ENCODE data around the gene LTBP3.

The LTBP3 gene

DNA sequence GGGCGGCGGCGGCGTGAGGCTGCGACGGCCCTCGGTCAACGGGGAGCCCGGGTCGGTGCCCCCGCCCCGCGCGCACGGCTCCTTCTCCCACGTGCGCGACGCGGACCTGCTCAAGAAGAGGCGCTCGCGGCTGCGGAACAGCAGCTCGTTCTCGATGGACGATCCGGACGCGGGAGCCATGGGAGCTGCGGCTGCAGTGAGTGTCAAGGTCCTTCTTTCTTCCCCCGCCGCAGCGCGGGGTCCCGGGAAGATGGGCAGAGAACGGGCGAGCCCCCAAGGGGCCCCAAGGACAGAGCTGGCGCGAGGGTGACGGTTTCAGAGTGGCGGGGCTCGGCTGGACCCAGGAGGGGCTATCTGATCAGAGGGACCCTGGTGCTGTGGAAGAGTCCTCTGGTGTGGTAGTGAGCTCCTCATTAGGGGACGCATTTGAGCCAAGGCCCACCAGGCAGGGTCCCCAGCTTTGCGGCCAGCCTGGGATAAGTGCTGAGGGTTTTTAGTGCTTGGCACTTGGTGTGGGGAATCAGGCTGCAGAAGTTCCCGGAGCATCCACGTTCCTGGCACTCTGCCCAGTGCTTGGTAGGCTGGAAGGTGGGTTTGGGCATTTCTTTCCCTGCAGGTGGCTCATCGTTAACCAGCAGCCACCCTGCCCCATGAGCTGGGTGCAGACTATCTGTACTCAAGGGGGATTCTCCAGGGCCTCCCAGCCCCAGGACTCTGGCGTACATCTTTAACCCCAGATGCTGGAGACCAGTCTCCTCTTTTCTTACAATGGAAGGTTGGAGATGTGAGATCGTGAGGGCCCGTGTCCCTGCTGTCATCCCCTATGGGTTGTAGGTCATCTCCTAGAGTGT, 27.5 kb upstream of the LTBP3 start:
- no peak for DNase-seq

DNA sequence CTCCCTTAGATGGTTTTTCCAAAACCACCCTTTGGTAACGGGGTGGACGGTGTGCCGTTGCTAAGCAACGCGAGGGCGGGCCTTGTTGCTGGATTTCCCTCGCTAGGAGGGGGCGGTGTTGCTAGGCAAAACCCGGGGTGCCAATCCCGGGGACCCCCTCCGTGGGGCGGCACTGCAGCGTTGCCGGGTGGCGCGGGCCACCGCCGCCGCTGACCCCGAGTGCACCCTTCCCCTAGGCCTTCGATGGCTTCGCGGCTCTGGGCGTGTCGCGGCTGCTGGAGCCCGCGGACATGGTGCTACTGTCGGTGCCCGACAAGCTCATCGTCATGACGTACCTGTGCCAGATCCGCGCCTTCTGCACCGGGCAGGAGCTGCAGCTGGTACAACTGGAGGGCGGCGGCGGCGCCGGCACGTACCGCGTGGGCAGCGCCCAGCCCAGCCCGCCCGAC, 26.6 kb upstream of the LTBP3 start:
- DNase-seq = peak; percentile 55

DNA sequence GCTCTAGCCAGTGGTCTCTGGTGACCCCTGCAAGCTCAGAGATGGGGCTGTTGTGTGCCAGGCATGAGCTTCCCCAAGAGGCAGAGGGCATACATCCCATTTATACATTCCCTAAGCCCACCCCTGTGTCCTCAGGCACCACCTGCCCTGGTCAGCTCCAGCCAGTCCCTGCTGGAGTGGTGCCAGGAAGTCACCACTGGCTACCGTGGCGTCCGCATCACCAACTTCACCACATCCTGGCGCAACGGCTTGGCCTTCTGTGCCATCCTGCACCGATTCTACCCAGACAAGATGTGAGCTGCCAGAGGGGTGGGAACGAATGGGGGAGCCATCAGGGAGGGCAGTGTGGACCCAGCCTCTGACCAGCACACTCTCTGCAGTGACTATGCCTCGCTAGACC, 25.9 kb upstream of the LTBP3 start:
- DNase-seq = no peak

DNA sequence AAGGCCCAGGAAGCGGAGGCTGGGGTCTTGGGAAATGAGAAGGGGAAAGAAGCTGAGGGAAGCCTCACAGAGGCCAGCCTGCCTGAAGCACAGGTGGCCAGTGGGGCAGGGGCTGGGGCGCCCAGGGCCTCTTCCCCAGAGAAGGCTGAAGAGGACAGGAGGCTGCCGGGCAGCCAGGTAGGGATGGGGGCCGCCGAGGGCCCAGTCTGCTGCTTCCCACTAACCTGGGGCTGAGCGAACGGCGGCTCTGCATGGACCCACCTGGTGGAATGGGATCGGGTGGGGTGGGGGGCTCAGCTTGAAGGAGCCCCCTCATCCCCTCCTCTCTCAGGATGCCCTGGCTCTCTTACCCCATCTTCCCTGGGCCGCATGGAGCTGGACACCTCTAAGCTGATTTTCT, 25.4 kb upstream of the LTBP3 start:
- no peak for DNase-seq

DNA sequence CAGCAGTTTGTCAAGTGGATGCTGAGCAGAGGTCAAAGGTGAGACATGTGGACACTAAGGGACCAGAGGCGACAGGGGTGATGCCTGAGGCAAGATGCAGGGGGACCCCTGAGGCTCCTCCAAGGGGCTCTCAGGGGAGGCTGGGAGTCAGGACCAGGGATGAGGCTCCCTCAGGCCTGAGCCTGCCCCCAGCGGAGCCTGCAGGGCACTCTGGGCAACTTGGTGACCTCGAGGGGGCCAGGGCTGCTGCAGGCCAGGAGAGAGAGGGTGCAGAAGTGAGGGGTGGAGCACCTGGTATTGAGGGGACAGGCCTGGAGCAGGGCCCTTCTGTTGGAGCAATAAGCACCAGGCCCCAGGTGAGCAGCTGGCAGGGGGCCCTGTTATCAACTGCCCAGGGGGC, 23.8 kb upstream of the LTBP3 start:
- no peak for DNase-seq

DNA sequence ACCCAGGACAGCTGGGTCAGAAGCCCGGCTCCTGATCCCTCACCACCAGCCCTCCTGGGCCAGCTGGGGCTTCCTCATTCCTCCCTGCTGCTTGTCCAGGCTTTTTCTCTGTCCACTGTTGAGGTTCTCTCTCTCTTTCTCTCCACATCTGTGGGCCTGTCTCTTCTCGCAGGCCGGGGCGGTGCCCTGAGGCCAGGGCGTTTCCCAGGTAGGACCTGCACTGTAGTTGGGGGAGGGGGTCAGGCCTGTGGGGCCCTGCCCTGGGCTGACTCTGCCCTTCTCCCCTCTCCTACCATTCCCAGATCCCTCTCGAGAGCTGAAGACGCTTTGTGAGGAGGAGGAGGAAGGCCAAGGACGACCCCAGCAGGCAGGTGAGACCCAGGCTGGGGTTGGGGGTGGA, 22.6 kb upstream of the LTBP3 start:
- no peak for DNase-seq

DNA sequence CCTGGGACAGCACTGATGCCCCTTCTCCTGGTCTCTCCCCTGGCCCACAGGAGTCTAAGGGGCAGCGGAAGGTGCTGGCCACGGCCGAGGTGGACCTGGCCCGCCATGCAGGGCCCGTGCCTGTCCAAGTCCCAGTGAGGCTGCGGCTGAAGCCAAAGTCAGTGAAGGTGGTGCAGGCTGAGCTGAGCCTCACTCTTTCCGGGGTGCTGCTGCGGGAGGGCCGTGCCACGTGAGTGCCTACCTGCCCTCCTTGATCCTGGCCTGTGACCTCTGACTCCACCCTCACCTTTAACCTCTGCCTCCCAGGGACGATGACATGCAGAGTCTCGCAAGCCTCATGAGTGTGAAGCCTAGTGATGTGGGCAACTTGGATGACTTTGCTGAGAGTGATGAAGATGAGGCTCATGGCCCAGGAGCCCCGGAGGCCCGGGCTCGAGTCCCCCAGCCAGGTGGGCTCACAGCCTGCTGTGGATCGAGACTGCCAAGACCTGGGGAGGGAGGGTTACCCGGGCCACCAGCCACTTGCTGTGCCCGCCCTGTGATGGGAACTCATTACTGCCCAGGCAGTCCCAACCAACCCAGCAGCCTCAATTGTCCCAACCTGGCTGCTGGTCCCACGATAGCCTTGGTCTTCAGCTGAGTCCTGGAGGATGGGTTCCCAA, 22.0 kb upstream of the LTBP3 start:
- no peak for DNase-seq

DNA sequence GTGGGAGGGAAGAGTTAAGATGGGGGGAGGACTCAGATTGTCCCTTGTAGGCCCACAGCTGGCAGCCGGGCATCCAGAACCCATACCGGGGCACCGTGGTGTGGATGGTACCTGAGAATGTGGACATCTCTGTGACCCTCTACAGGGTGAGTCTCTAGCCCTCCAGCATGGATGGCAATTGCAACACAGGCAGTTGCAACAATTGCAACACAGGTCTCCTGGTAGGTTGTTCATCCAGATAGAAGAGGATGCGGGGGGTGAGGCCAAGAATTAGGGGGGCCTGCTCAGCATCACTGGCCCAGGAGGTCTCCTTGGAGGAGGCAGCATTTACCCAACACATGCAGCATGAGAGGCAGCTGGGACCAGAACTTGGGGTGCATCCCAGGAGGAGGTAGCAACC, 21.1 kb upstream of the LTBP3 start:
- DNase-seq = no peak

DNA sequence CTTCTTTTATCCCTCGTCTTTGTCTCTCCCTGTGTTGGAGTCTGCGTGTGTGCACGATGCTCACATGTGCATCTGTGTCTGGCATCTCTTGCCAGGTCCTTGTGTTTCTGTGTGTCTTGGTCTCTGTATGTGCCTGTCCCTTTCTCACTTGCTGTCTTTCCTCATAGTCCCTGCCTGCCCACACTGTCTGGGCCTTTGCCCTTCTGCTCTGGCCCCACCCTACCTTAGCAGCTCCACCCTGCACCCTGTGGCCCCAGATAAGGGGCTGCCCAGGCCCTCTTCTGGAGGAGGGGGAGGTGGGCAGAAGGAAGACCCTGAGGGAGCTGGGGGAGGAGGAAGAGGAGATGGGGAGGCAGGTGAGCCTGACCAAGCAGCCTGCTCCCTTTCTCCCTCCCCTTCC, 20.5 kb upstream of the LTBP3 start:
- no peak for DNase-seq

DNA sequence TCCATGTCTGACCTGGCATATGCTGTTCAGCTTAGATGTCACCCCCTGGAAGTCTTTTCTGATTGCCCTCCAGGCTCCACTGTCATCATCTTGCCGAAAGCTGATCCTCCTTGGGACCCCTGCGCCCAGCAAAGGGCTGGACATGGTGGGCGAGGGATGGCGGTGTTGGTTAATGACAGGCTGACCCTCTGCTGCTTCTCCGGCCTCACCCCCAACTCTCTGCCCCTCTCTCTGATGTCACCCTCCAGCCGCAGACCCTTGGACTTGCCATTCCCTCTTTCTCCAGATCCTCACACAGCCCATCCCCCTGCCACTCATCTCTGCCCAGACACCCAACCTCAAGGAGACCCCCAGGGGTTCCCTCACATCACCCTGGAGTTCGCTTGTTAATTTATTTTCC, 20.0 kb upstream of the LTBP3 start:
- no peak for DNase-seq

DNA sequence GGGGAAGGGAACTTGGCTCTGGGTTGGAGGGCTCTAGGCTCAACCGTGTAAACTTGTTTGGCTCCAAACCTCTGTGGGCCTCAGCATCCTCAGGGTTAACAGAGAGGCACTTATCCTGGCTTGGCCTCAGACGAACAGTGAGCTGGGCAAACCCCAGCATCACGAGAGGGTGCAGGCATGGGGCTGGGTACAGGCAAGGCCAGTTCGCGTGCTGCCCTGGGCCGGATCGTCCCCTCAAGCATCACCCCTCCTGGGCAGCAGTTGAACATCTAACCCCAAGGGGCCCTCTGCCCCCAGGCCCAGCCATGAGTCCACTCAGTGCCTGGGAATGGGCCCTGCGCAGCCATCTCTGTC, 19.6 kb upstream of the LTBP3 start:
- DNase-seq = no peak

DNA sequence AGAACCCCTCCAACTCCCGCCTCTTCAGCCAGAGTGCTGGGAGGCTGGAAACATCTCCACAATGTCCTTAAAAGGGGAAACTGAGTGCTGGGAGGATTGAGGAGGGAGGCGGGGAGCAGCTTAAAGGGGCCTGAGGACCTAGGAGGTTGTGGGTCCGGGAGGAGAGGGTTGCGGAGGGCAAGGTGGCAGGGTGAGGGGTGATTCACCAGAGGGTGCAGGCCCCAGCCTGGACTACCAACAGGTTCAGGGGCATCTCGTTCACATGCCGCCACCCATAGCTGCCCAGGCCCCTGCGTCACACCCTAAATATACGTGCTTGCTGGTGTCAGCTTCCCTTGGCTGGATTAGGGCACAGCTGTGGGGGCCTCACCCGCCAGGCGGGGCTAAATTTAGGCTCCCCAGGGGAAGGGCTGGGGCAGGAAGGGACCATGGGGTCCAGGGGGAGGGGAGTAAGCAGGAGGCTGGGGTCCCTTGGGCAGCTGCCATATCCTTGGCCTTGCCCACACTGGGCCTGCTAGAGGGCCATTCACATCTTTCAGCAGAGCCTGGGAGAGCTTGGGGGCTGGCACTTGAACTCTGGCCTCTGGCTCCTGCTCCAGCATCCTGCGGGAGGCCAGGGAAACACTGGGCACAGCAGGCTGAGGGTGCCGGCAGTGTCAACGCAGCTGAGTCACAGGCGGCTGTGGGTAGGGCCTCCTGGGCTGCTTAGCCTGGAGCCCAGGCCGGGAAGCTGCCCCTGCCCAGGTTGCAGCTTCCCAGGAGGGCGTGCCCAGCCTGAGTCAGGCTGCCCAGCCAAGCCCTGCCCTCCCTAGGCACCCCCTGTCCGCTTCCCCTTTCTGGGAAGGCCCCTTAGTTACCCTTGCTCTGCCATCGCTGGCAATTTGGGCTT, 19.0 kb upstream of the LTBP3 start:
- peak; percentile 85 for DNase-seq

DNA sequence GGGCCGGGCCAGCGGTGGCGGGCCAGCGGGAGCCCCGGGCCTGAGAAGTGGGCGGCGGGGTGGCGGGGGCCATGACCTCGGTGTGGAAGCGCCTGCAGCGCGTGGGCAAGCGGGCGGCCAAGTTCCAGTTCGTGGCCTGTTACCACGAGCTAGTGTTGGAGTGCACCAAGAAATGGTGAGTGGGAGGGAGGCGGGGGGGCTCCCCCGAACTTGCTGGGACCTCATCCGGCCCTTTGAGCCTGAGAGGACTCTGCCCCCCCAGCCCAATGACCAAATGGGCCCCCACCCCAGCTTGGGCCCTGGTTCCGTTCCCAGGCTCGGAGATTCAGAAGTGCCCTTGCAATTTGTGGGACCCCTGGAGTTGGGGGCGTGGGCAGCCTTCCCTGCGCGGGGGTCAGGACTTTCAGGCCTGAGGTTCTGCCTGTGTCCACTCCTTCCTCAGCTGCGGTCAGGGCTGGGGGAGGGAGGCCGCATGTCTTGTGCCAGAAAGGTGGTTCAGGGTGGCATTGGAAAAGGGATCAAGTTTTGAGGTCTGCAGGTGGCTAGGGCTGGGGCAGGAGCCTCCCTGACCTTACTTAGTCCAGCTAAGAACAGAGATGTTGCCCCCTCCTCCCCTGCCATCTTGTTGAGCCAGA, 18.2 kb upstream of the LTBP3 start:
- DNase-seq = no peak

DNA sequence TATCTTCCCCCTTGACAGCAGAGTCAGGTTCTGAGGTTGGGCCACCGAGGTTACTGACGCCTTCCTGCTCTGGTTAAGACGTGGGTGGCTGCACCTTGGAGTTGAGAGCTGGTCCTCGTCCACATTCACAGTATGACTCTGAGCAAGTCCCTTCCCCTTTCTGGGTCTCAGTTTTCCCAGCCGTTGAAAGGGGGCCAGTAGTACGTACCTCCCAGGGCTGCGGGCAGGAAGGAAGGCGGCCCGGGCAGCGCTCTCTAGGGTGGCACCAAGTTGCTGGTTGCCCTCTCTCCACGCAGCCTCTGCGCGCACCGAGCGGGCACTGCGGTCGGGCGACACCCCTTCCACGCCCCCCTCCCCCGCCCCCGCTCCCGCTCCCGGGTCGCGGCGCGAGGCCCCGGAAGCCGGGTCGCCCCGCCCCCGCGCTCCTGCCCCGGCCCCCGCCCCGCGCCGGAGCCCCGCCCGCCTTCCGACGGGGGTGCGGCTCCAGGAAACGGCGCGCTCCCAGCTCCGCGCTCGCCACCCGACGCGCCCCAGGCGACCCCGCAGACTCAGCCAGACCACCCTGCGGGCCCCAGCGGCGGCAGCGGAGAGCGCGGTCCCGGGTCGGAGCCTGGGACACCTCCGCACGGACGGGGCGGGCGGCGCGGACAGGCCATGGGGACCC, 17.5 kb upstream of the LTBP3 start, which contains the start of gene EHBP1L1:
TSS of gene EHBP1L1 (plus strand) at position 486 of the 664 bp plus-strand sequence. CDS start 250 bp downstream, outside the sequence.
- peak; percentile 78 for DNase-seq

DNA sequence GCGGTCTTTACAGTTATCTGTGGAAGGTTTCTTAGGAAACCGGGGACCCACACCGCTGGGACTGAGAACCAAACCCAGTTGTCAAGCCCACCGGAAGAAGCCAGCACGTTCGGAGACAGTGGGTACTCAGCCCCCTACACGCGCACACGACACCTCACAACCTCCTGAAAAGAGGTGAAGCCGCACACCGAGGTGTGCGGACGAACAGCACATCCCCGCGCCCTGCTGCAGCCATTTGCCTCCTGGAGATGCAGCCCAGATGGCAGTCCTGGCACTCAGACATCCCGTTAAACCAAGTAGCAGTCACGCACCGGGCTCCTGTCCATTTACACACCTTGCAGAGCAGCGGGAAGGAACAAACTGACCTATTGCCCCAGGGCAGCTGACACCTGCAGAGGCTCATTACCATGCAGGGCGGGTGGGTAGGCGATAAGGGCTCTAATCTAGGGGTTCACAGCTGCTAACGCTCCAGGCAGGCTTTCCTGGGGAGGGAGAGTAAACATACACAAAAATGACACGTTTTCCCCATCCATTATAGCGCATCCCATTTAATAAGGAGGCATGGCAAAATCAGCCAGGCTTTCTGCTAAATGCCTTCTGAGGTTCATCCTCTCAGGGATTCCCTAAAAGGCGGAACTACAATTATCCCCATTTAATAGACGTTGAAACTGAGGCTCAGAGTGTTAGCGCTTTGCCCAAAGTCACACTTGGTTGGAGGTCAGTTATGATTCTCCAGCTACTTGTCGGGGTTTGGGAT, 16.8 kb upstream of the LTBP3 start:
- DNase-seq = no peak

DNA sequence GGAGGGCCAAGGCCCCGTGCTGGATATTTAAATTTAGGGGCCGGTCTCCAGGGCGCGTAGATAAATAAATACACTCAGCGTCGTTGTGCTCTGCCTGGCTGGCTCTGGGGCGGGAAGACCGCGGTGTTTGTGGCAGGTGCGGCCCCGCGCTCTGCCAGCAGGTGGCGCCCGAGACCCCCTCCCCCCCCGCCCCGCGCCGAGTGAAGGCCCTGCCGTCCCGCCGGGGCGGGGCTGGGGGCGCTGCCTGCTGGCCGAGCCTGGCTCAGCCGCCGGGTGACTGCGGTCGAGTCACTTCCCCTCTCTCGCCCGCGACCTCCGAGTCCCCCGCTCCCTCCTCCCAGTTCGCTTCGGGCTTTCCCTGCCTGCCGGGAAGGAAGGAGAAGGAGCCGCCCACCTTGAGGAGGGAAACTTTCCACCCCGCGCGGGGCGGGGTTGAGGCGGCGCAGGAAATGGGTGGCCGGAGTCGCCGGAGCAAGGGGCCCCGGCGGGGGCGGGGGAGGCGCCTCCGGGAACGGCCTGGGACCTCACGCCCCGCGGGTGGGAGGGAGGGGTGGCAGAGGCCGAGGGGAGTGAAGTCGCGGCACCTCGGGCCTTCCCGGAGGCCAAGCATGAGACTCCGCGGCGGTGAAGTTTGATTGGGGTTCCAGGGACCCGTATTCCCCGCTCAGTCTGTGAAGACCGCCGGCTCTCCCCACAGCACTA, 16.1 kb upstream of the LTBP3 start:
- peak; percentile 97 for DNase-seq

DNA sequence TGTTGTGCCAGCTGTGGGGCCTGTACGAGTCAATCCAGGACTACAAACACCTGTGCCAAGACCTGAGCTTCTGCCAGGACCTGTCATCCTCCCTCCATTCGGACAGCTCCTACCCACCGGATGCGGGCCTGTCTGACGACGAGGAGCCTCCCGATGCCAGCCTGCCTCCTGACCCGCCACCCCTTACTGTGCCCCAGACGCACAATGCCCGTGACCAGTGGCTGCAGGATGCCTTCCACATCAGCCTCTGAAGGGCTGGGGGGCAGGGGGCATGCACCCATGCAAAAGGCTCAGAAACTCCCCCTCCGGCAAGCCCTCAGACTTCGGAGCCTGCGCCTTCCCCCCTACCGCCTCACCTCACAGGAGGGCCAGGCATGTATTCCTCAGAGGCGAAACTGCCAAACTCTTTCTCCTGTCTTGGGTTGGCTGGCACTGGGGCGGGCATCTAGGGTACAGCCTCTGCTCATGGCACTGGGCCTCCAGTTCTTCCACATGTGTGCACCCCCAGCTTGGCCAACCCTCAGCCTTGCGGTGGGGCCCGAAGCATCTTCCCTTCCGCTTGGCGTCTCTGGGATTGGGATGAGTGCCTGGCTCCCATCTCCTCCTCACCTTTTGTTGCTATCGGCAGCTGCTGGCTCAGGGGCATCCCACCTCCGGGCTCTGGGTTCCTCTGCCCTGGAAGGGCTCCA, 15.4 kb upstream of the LTBP3 start:
- no peak for DNase-seq

DNA sequence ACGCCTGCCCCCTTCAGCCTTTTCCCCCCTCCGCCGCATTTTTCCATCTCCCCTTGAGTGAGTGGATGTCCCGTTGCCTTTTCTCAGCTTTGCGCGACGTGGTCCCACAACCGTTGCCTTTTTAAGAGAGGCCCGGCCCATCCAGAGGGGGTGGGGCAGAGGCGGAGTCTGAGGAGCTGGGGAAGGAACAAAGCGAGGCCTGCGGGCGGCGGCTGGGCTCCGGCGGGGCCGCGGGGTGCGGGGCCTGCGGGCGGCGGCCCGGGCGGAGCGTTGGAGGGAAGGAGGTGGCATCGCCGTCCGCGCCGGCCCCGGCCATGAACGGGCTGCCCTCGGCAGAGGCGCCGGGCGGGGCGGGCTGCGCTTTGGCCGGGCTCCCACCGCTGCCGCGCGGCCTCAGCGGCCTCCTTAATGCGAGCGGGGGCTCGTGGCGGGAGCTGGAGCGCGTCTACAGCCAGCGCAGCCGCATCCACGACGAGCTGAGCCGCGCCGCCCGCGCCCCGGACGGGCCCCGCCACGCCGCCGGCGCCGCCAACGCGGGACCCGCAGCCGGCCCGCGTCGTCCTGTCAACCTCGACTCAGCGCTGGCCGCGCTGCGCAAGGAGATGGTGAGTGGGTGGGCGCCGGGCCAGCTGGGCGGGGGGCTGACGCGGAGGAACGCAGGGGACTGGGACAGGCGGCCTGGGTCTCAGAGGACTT, 14.3 kb upstream of the LTBP3 start, which contains the start of gene FAM89B:
TSS of gene FAM89B (plus strand) at position 183 of the 696 bp plus-strand sequence. CDS start at position 315, 132 bp downstream.
- peak; percentile 96 for DNase-seq

DNA sequence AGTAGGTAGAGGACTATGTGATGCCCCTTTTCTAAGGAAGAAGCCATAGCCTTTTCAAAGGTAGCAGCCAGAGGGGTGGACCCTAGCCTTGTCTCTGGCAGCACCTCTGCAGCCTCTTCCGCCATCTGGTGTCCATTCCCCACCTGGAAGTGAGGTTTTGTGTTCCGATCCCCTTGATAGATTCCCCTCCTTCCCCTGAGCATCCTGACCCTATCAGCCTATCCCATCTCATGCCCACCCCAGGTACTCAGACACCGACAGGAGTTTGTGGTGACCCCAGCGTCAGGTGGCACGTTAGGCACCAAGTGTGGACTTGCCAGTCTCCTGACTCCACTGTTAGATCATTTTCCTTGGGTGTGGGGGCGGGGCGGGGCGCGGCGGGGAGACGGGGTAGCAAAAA, 13.8 kb upstream of the LTBP3 start:
- DNase-seq = no peak

Measured in femur (tissue), 1 donor.